Cardiac septum (tissue), 1 donor: ENCODE results near the gene FBXL16. TPM values are rescaled to one million over a fixed set of nuclear protein-coding genes. Genes with fewer than 3 reads are reported as not detected.

Experiments
- total RNA-seq: library from RNA; stranded (reverse); fragmentation: NEBNext Ultra II Directional; extraction: Animal tissue kit (Norgen Biotek cat#: 25700); gene quantifications from one replicate; pipeline ENCODE4 v1.2.1, GENCODE V29; 2021
- donor health status: DM: no; HTN: no; CAD: no.

FBXL16 gene
- total RNA-seq, 1 donor from 2014 or later, result 1.5 TPM

Other genes with a start within 250 kb of the FBXL16 start
- gene CAPN15, start 178.1 kb downstream of the FBXL16 start, total RNA-seq, result 18.5 TPM
- not detected for gene PRR35, start 145.4 kb downstream of the FBXL16 start, total RNA-seq
- 0.30 TPM for gene NHLRC4, start 138.8 kb downstream of the FBXL16 start, total RNA-seq
- 25.5 TPM for gene PIGQ, start 135.8 kb downstream of the FBXL16 start, total RNA-seq
- 19.4 TPM for gene RAB40C, start 115.7 kb downstream of the FBXL16 start, total RNA-seq
- 0.40 TPM for gene WFIKKN1, start 74.8 kb downstream of the FBXL16 start, total RNA-seq
- gene METTL26, start 69.5 kb downstream of the FBXL16 start, total RNA-seq, result 47.7 TPM
- gene MCRIP2, start 64.0 kb downstream of the FBXL16 start, total RNA-seq, result 90.3 TPM
- 13.9 TPM for gene WDR90, start 56.4 kb downstream of the FBXL16 start, total RNA-seq
- gene RHOT2, start 37.7 kb downstream of the FBXL16 start, total RNA-seq, result 102 TPM
- 1.8 TPM for gene RHBDL1, start 30.1 kb downstream of the FBXL16 start, total RNA-seq
- gene STUB1, start 25.4 kb downstream of the FBXL16 start, total RNA-seq, result 110 TPM
- gene JMJD8, start 21.5 kb downstream of the FBXL16 start, total RNA-seq, result 50.5 TPM
- gene WDR24, start 15.4 kb downstream of the FBXL16 start, total RNA-seq, result 9.1 TPM
- gene METRN, start 9.3 kb upstream of the FBXL16 start, total RNA-seq, result 73.3 TPM
- gene ANTKMT, start 15.3 kb upstream of the FBXL16 start, total RNA-seq, result 36.6 TPM
- 0.16 TPM for gene CCDC78, start 20.6 kb upstream of the FBXL16 start, total RNA-seq
- 10.9 TPM for gene HAGHL, start 21.3 kb upstream of the FBXL16 start, total RNA-seq
- 21.7 TPM for gene CIAO3, start 35.2 kb upstream of the FBXL16 start, total RNA-seq
- gene MSLN, start 54.9 kb upstream of the FBXL16 start, total RNA-seq, result not detected
- 7.9 TPM for gene RPUSD1, start 82.6 kb upstream of the FBXL16 start, total RNA-seq
- 7.1 TPM for gene CHTF18, start 82.8 kb upstream of the FBXL16 start, total RNA-seq
- gene GNG13, start 94.9 kb upstream of the FBXL16 start, total RNA-seq, result not detected